Measurements from ENCODE around the gene SLC6A8. TPM values are rescaled to one million over a fixed set of nuclear protein-coding genes. Genes with fewer than 3 reads are reported as not detected.
"Not testable (repeated sequence)": the region's sequence is repeated elsewhere in the genome, so short reads cannot be mapped to it uniquely, and the experiment has no call there.

Gene SLC6A8
- total and polyA plus RNA-seq, 3 experiments from 2014 or later, result 0.12 to 1.2 (median 1.0) TPM

DNA sequence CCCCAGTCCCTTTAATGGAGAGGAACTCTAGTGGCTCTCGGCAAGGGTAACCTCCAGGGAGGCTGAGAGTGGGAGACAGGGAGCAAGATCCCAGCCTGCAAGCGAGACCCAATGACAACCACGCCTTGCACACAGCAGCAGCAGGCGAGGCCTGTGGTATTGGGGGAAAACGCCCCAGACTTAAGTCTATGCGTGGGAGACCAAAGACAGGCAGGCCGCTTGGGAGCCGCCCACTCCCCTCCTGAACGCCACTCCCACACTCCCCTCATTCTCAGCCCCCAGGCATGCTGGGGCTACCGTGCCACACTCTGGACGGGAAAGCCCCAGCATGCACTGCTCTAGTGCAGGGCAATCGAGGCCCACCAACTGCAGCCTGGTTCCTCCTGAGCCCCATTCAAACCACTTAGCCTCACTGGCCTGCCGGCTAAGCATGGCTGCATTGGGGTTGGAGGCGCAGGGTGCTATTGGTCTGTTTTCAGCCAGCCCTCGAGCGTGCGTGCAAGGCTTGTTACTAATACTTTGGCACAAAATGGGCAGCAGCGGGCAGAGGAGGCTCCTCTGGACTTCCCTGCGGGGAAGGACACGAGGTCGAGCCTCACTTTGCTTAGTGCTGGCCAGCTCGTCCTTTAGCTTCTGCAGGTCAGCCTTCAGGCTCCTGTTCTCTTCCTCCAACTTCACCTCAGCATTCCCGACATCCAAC lies 14.8 kb downstream of the SLC6A8 start:
- Histone ChIP-seq H3K9me3 (ENCODE audit: low read length) (no peaks in the 10 kb centered on the region), H3K27ac (ENCODE audit: low read depth, low read length) (no peak overlapping the region), H3K4me1 (ENCODE audit: insufficient read depth, low read length) (no peaks in the 10 kb centered on the region), H3K36me3 (ENCODE audit: insufficient read depth, low read length) (no peaks in the 10 kb centered on the region), H3K27me3 (ENCODE audit: insufficient read depth, low read length, poor library complexity, severe bottlenecking) (no peaks in the 10 kb centered on the region), H3K4me3 (ENCODE audit: low read length) (no peak overlapping the region)
- ChIA-PET POLR2A (no interaction called here), CTCF (no interaction called here)
- peaks cover 0 to 6% of the 10 kb centered on the region in 2 donors for H3K27me3 Mint-ChIP-seq
- H3K4me1 Mint-ChIP-seq, result peaks cover 0 to 4% (median 2%) of the 10 kb centered on the region in 3 donors
- no peaks in the 10 kb centered on the region for H3K9me3 Mint-ChIP-seq
- DNase-seq, result no peak
- H3K4me3 Mint-ChIP-seq, result no peak overlapping the region
- H3K27ac Mint-ChIP-seq, result no peak overlapping the region
- H3K36me3 Mint-ChIP-seq, result peaks cover 0 to 63% (median 0%) of the 10 kb centered on the region in 3 donors

DNA sequence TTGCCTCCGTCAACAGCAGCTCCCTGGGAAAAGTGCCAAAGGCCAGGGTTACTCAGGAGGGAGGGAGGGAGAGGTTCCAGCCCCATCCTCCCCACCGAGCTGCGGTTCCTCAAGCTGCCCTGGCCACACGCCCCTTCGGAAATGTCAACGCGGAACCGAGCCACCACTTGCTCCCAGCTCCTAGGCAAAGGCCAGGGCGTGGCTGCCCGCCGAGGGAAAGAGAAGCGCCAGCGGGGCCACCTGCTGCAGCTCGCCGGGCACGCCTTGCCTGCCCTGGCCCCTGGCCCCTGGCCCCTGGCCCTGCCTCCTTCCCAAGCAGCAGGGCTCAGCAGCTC lies 15.3 kb downstream of the SLC6A8 start:
- Histone ChIP-seq H3K9me3 (ENCODE audit: low read length) (no peaks in the 10 kb centered on the region), H3K4me3 (ENCODE audit: low read length) (no peak overlapping the region), H3K27ac (ENCODE audit: low read depth, low read length) (no peak overlapping the region), H3K36me3 (ENCODE audit: insufficient read depth, low read length) (no peaks in the 10 kb centered on the region), H3K4me1 (ENCODE audit: insufficient read depth, low read length) (no peaks in the 10 kb centered on the region), H3K27me3 (ENCODE audit: insufficient read depth, low read length, poor library complexity, severe bottlenecking) (no peaks in the 10 kb centered on the region)
- ChIA-PET CTCF (no interaction called here), POLR2A (no interaction called here)
- H3K27me3 Mint-ChIP-seq, result peaks cover 0 to 4% of the 10 kb centered on the region in 2 donors
- no peak overlapping the region for H3K4me3 Mint-ChIP-seq
- no peaks in the 10 kb centered on the region for H3K9me3 Mint-ChIP-seq
- H3K27ac Mint-ChIP-seq, result no peak overlapping the region
- peaks cover 0 to 4% (median 2%) of the 10 kb centered on the region in 3 donors for H3K4me1 Mint-ChIP-seq
- DNase-seq, result no peak
- peaks cover 0 to 61% (median 0%) of the 10 kb centered on the region in 3 donors for H3K36me3 Mint-ChIP-seq

DNA sequence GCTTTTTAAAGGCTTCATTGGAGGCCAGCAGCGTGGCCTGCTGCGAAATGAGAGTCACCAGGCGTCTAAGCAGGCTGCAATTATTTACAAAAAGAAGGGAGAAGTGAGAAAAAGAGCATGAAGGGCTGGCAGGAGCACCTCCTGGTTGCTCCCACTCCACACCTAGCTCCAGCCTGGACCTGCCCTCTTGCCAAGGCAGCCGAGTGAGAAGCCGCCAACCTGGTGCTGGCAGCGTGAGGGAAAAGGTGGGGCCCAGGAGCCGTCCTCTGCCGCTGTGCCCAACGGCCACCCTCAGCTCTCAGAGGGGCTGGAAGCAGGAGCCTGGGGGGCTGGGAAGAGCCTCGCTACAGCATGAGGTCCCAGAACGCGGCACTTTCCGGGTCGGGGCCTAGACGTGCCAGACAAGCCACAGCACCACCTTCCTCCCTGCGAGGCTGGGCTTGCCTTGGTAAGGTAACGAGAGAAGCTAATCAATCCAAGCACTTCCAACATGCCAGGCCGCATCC lies 16.3 kb downstream of the SLC6A8 start:
- H3K36me3 ChIP-seq (ENCODE audit: insufficient read depth, low read length), result no peaks in the 10 kb centered on the region
- no peaks in the 10 kb centered on the region for H3K9me3 Mint-ChIP-seq
- CTCF ChIA-PET, result no interaction called here
- peaks cover 0 to 4% (median 2%) of the 10 kb centered on the region in 3 donors for H3K4me1 Mint-ChIP-seq
- no peaks in the 10 kb centered on the region for H3K4me1 ChIP-seq (ENCODE audit: insufficient read depth, low read length)
- no peak overlapping the region for H3K4me3 Mint-ChIP-seq
- no peak for DNase-seq
- peaks cover 0 to 4% of the 10 kb centered on the region in 2 donors for H3K27me3 Mint-ChIP-seq
- POLR2A ChIA-PET, result no interaction called here
- H3K27ac Mint-ChIP-seq, result no peak overlapping the region
- H3K9me3 ChIP-seq (ENCODE audit: low read length), result no peaks in the 10 kb centered on the region
- no peak overlapping the region for H3K27ac ChIP-seq (ENCODE audit: low read depth, low read length)
- no peak overlapping the region for H3K4me3 ChIP-seq (ENCODE audit: low read length)
- no peaks in the 10 kb centered on the region for H3K27me3 ChIP-seq (ENCODE audit: insufficient read depth, low read length, poor library complexity, severe bottlenecking)
- H3K36me3 Mint-ChIP-seq, result peaks cover 0 to 62% (median 0%) of the 10 kb centered on the region in 3 donors

DNA sequence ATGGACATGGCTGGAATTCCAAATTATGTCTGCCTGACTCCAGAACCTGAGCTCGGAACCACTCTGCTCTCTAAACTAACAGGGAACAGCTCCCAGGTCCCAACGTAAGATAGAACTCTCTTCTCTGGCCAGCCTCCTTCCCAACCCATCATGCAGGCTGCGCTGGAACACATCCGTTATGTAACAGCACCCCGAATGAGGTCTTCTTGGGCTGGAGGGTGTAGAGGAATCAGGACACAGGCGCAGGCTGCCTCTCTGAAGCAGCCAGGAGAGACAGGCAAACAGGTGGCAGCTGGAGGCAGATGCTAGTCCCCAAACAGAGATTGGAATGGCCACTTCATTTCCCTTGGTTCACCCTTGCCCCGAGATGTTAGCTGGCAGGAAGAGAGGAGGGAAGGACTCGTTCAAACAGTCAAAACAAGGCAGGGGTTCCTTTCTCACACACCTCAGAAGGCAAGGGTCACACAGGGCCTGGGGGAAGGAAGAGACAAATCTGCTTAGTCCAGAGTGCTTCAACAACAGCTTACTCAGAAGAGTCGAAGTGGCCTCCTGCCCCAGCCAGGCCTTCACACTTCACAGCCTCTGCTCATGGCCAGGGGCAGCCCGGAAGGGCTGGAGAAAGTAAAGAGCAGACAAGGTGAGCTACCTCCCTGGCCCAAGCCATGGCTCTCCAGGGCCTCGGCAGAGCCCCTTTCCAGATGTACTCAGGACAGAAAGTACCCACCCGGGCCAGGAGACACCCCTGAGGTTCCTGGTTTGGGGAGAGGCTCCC lies 17.1 kb downstream of the SLC6A8 start:
- H3K27ac ChIP-seq (ENCODE audit: low read depth, low read length); H3K4me3 Mint-ChIP-seq; H3K36me3 ChIP-seq (ENCODE audit: insufficient read depth, low read length); H3K9me3 Mint-ChIP-seq; H3K9me3 ChIP-seq (ENCODE audit: low read length); H3K4me3 ChIP-seq (ENCODE audit: low read length); H3K27ac Mint-ChIP-seq; H3K27me3 Mint-ChIP-seq; CTCF ChIA-PET; POLR2A ChIA-PET; H3K4me1 Mint-ChIP-seq; H3K4me1 ChIP-seq (ENCODE audit: insufficient read depth, low read length); H3K27me3 ChIP-seq (ENCODE audit: insufficient read depth, low read length, poor library complexity, severe bottlenecking); DNase-seq: not testable (repeated sequence)
- H3K36me3 Mint-ChIP-seq, result peaks cover 0 to 67% (median 0%) of the 10 kb centered on the region in 3 donors

DNA sequence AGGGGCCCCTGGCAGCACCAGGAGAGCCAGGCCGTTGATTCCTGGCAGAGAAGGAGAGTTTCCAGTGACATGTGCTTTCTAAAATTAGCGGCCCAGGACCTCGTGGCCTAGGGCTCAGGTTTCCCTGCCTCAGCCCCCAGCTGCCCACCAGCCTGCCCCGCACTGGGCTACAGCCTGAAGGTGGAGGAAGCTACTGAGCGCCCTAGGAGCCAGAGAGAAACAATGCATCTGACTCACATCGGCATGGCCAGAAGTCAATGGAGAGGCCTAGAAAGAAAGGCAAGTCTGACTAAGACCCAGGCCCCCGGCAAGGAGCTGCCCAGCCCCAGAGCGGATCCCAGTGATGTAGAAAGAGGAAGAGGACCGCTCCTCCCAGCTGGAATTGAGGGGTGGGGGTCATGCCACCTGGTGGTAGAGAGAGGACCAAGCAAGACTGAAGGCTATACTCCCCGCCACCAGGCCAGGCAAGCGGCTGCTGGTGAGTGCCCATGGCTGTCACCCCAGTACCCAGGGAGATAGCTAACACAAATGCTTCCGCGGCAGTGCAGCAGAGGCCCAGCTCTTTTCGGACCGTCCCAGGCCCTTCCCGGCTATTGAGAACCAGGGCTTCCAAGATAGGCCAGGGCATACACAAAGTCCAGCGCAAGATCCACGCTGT lies 17.8 kb downstream of the SLC6A8 start:
- H3K27me3 ChIP-seq (ENCODE audit: insufficient read depth, low read length, poor library complexity, severe bottlenecking); POLR2A ChIA-PET: not testable (repeated sequence)

DNA sequence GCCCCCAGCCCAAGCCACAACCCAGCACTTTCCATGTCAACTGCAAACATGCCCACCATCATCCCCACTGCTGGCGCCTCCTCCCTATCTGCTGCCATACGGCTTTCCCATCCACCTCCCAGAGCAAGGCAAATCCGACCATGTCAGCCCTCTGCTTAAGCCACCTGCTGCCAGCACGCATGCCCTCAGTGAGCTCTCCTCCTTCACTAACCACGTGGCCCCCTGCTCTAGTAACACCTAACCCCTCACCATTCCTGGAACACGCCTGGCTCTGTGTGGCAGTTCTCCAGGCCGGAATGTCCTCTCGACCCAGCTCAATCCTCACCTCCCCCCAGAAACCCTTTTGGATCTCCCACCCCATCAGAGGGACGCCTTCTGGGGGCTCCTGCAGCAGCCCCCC lies 19.1 kb downstream of the SLC6A8 start:
- ChIA-PET POLR2A (no interaction called here), CTCF (no interaction called here)
- peak overlapping the region in 2 of 8 donors; percentile 82 to 93 for H3K27ac Mint-ChIP-seq
- Histone ChIP-seq H3K9me3 (ENCODE audit: low read length) (no peaks in the 10 kb centered on the region), H3K36me3 (ENCODE audit: insufficient read depth, low read length) (no peaks in the 10 kb centered on the region), H3K4me3 (ENCODE audit: low read length) (no peak overlapping the region), H3K27ac (ENCODE audit: low read depth, low read length) (no peak overlapping the region), H3K4me1 (ENCODE audit: insufficient read depth, low read length) (no peaks in the 10 kb centered on the region), H3K27me3 (ENCODE audit: insufficient read depth, low read length, poor library complexity, severe bottlenecking) (no peaks in the 10 kb centered on the region)
- H3K4me3 Mint-ChIP-seq, result no peak overlapping the region
- peaks cover 0 to 4% (median 2%) of the 10 kb centered on the region in 3 donors for H3K4me1 Mint-ChIP-seq
- H3K36me3 Mint-ChIP-seq, result peaks cover 0 to 70% (median 0%) of the 10 kb centered on the region in 3 donors
- peaks cover 0 to 8% of the 10 kb centered on the region in 2 donors for H3K27me3 Mint-ChIP-seq
- H3K9me3 Mint-ChIP-seq, result no peaks in the 10 kb centered on the region
- DNase-seq, result no peak

More for the DNA sequence above, 17.8 kb downstream of the SLC6A8 start:
- H3K9me3 ChIP-seq (ENCODE audit: low read length); H3K4me3 ChIP-seq (ENCODE audit: low read length); H3K4me1 ChIP-seq (ENCODE audit: insufficient read depth, low read length); H3K36me3 ChIP-seq (ENCODE audit: insufficient read depth, low read length); H3K9me3 Mint-ChIP-seq; H3K27ac Mint-ChIP-seq; CTCF ChIA-PET; H3K27ac ChIP-seq (ENCODE audit: low read depth, low read length); H3K27me3 Mint-ChIP-seq; H3K4me1 Mint-ChIP-seq; DNase-seq; H3K4me3 Mint-ChIP-seq: not testable (repeated sequence)
- peaks cover 0 to 71% (median 0%) of the 10 kb centered on the region in 3 donors for H3K36me3 Mint-ChIP-seq

DNA sequence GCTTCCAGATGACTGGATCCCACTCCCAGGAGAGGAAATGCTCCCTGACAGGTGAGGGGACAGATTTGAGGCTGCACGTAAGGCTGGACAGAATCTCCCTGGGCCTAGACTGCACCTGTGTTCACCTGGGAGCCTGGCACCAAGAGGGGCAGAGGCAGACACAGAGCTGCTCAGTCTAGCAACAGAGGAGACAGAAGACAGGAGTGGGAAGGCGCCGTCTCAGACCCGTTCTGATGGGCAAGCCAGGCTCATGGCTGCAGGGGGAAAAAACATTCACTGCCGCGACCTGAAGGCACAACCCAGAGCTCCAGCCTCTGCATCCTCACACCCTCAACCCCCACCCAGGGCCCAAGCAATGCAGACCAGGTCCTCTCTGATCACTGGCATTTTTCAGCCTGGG lies 19.7 kb downstream of the SLC6A8 start:
- Histone ChIP-seq H3K4me3 (ENCODE audit: low read length) (no peak overlapping the region), H3K27me3 (ENCODE audit: insufficient read depth, low read length, poor library complexity, severe bottlenecking) (no peaks in the 10 kb centered on the region), H3K27ac (ENCODE audit: low read depth, low read length) (no peak overlapping the region), H3K9me3 (ENCODE audit: low read length) (no peaks in the 10 kb centered on the region), H3K4me1 (ENCODE audit: insufficient read depth, low read length) (no peaks in the 10 kb centered on the region), H3K36me3 (ENCODE audit: insufficient read depth, low read length) (no peaks in the 10 kb centered on the region)
- Mint-ChIP-seq H3K27me3 (peaks cover 0 to 8% of the 10 kb centered on the region in 2 donors), H3K9me3 (no peaks in the 10 kb centered on the region), H3K27ac (no peak overlapping the region), H3K36me3 (peaks cover 0 to 68% (median 0%) of the 10 kb centered on the region in 3 donors), H3K4me3 (no peak overlapping the region), H3K4me1 (peaks cover 0 to 4% (median 2%) of the 10 kb centered on the region in 3 donors)
- DNase-seq, result no peak
- POLR2A ChIA-PET, result no interaction called here
- CTCF ChIA-PET, result interaction anchor here (1.1 kb wide), 1 partner anchor 20 kb away, joined by 3 read pairs; the partner anchor contains the start of gene SLC6A8

DNA sequence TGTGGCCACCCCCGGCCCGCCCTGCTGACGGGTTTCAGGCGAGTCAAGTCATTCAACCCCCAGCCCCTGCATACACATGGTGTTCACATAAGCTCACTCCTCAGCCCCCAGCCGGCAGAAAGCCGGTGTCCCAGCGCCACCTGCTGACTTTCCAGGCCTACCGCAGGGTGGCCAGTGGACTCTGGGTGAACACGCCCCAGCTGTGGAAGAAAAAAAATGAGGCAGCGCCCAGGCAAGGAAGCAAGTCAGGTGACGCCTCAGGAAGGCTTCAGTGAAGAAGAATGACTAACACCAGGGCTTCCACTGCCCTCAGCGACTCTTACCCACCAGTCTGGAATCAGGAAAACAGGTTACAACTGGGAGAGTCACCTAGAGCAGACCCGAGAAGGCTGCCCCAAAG lies 20.7 kb downstream of the SLC6A8 start:
- peak overlapping the region in 1 of 8 donors; percentile 75 for H3K27ac Mint-ChIP-seq
- POLR2A ChIA-PET, result no interaction called here
- peaks cover 0 to 9% of the 10 kb centered on the region in 2 donors for H3K27me3 Mint-ChIP-seq
- CTCF ChIA-PET, result interaction anchor here (0.9 to 1.1 kb wide), 2 partner anchors 12 to 21 kb away, joined by 3 read pairs; partner anchors contain the start of gene SLC6A8
- no peaks in the 10 kb centered on the region for H3K9me3 Mint-ChIP-seq
- Histone ChIP-seq H3K4me3 (ENCODE audit: low read length) (no peak overlapping the region), H3K36me3 (ENCODE audit: insufficient read depth, low read length) (peaks cover 4% of the 10 kb centered on the region), H3K4me1 (ENCODE audit: insufficient read depth, low read length) (no peaks in the 10 kb centered on the region), H3K27ac (ENCODE audit: low read depth, low read length) (no peak overlapping the region), H3K27me3 (ENCODE audit: insufficient read depth, low read length, poor library complexity, severe bottlenecking) (no peaks in the 10 kb centered on the region), H3K9me3 (ENCODE audit: low read length) (no peaks in the 10 kb centered on the region)
- DNase-seq, result peak in 1 of 5 donors; percentile 5
- no peak overlapping the region for H3K4me3 Mint-ChIP-seq
- H3K4me1 Mint-ChIP-seq, result peaks cover 0 to 4% (median 2%) of the 10 kb centered on the region in 3 donors
- H3K36me3 Mint-ChIP-seq, result peaks cover 0 to 69% (median 0%) of the 10 kb centered on the region in 3 donors

Measured in CD8-positive, alpha-beta memory T cell (primary cell).